PC-3 (cell line): Measurements from ENCODE around the gene GRIA1.

Experiments
- EZH2phosphoT487 ChIP-seq: fragments of 300-600 bp; sonication (generic); IDR thresholded peaks from 2 replicates; pipeline ENCODE4 v1.6.1; 2018; ENCODE audit warnings: mild to moderate bottlenecking, antibody characterized with exemption, low read length, borderline replicate concordance
- TF ChIP-seq, protein P1 (sequence below): fragments of 300-600 bp; sonication (generic); conservative IDR thresholded peaks from 2 replicates; pipeline ENCODE4 v1.5.1; 2017; ENCODE audit warnings: antibody characterized with exemption, low read depth, mild to moderate bottlenecking, low read length

DNA sequence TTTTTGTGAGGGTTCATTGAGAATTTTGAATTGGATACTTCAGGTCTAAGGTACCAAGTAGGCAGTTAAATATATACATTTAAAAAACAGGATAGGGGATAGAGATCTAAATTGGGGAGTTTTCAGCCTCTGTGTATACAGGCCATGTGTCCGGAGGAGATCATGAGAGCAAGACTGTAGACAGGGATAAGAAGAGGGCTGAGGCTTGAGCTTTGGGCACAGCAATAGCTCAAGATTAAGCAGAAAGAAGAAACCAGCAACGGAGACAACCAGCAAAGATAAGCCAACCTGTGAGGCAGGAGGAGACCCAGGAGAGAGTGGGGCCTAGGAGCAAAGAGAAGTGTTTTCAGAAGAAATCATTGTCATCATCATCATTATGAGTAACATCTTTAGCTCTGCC, 258.4 kb downstream of the GRIA1 start:
- no peak for TF ChIP-seq EZH2phosphoT487
- TF ChIP-seq, protein P1, sequence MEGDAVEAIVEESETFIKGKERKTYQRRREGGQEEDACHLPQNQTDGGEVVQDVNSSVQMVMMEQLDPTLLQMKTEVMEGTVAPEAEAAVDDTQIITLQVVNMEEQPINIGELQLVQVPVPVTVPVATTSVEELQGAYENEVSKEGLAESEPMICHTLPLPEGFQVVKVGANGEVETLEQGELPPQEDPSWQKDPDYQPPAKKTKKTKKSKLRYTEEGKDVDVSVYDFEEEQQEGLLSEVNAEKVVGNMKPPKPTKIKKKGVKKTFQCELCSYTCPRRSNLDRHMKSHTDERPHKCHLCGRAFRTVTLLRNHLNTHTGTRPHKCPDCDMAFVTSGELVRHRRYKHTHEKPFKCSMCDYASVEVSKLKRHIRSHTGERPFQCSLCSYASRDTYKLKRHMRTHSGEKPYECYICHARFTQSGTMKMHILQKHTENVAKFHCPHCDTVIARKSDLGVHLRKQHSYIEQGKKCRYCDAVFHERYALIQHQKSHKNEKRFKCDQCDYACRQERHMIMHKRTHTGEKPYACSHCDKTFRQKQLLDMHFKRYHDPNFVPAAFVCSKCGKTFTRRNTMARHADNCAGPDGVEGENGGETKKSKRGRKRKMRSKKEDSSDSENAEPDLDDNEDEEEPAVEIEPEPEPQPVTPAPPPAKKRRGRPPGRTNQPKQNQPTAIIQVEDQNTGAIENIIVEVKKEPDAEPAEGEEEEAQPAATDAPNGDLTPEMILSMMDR: no peak
